Activated T-cell treated with anti-CD3 and anti-CD28 coated beads for 24 hours (primary cell): ENCODE results near the gene ACP1.

ENCODE experiments used
- DNase-seq: peaks from one replicate; pipeline ENCODE4 v3.0.0-alpha.2; 2020; ENCODE audit warnings: low read depth

ACP1 gene

DNA sequence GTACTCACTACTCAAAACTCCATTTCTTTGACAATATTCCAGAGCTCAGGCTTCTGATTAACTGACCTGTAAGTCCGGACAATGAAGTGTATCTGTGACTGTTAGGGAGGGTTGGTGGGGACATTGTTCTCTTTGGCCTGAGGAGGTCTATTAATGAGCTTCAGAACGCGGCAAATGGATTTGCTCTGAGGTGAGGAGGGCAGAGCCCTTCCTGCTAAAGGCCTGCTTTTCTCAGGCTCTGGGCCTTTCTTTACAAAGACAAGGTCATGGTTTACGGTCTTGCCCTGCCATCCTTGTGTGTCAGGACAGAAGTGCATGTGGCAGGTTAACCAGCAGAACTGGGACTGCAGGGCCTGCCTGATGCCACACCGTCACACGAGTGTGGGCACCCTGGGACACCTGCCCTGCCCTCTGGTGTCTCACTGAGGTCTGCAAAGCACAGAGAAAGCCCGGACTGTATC, 15.9 kb downstream of the ACP1 start:
- no peak for DNase-seq

DNA sequence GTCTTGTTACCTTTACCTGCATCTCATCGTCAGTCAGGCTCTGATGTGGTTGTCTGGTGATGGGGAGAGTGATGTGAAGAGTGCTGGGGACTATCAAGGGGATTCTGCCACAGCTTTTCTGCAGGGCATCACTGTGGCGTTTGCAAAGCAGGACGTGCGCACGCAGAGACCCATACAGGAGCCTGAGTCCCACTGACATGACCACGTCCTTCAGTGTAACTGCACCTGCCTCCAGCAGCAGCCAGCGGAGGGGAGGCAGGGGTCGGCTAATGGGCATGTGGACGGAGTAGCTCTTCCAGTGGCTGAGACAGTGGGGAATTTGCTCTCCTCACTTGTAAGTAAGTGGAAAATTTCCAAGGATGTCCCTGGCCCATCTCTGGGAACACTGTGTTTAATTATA, 16.6 kb downstream of the ACP1 start:
- no peak for DNase-seq

DNA sequence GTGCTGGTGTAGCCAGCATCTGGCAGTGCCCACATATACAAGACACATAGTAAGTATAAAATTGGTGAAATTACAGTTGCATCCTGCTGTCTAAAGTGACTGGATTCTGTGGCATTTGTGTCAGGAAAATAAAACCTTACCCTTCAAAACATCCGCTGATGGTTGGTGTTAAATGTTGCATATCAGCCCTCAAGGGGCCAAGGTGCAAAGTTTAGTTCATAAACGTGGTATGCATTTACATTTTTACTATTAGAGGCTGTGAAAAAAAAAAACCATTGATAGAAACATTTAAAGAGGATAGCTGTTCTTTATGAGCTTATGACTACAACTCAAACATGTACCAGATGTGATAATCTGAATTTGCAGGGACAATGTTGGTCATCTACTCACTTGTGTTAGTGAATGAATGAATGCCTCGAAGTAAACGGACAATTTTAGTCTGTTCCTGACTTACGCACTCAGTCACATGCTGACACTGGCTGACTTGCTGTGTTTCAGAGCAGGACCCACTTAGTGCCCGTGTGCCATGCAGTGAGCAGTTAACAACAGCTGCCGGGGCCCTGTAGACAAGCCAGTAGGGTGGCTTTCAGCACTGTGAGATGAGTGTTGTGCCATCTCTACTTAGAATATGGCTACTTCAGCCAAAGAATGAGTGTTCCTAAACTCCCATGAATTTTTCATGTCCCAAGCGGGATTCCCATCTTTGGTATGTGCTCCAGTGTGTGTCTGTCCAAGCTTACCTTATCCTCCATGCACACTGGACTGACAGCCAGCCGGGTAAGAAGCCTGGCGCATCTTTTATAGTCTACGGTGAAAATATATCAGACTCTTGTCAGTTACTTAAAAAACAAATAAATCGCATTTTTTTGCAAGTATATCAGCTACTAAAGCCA, 17.9 kb downstream of the ACP1 start:
- DNase-seq, result no peak

DNA sequence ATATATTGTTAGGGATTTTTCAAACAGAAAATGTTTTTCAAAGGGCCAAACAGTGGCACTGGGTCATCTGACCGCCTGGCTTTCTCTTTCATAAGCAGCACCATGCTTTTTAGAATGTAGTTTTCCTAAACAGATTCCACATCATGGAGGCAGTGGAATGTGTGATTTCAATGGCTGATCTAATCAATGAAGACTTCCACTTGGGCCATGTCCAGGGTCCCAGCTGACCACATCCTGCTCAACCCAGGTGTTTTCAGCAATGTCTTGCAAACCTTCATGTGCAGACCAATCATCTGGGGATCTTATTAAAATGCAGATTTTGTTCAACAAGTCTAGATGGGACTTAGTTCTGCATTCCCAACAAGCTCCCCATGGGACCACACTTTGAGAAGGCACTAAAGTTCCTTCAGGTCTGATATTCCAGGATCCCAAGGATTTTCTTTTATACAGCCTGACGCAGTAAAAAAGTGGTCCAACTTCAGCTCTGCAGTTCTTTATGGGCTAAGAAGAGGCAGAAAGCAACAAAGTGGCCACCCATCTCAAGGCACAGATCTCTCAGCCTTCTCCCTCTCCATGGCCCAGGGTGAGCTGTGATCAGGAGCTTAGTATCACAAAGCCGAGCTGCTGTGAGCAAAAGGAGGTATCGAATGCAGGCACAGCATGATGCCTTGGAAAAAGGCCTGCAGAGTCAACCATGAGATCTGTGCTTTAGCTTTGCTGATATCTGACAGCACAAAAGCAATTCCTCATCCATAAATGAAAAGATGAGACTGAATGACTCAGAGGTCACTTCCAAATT, 19.4 kb downstream of the ACP1 start:
- no peak for DNase-seq

DNA sequence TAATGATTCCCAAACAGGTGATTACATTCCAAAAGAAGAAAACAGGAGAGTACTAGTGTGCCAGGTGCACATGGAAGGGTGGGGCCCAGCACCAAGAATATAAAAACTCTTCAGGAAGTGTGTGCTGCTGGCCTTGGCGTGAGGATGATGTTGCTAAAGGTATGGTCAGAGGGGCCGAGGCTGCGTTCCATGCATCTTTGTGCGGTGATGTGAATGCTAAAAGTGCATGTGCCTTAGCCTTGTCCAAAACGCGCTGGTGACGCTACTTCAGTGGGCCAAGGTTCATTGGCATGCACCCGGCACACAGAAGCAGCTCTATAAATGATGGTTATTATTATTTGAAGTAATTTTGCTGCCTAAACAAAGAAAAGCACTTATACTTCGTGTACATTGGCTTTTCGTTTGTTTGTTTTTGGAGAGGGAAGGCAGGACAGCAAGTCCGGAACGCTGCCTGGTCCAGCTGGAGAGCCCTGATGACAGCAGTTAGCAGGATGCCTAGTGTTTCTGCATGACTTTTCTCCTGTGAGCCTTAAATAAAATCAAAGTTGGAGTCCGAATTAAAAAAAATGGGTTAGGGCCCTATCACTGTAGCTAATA, 20.2 kb downstream of the ACP1 start:
- DNase-seq, result no peak

DNA sequence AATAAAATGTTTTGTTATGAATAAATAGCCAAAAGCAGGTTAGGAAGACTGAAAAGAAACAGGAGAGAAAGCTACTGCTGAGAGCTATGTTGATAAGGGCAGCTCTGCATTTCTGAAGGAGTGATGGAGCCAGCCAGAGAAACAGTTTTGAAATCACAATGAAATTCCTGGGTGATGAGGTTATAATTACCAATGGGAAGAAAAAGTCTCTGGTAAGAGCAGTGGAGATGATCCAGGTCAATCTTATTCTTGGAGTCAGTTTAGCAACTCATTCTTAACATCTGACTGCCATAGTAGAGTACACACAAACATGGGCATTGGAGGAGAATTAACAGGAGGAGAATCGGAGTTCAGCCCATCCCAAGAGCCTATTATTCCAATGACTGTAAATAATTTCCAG, 20.8 kb downstream of the ACP1 start:
- no peak for DNase-seq

DNA sequence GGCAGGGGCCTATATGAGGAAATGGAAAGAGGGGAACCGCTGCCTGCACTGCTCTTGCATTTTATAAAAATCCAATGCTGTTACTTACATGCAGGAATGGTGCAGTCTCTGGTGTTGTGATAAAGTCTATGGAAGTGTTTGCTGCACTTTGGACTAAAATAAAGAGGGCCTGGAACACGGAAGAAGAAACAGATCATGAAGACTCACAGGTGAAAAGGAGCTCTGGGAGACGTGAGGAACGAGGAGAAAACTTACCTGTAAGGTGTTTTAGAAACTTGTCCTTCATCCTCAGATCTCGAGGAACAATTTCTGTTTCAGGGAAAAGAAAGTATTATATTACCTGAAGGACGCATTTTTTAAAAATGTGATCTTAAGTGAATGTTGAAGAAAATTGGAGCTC, 21.3 kb downstream of the ACP1 start:
- DNase-seq, result no peak

DNA sequence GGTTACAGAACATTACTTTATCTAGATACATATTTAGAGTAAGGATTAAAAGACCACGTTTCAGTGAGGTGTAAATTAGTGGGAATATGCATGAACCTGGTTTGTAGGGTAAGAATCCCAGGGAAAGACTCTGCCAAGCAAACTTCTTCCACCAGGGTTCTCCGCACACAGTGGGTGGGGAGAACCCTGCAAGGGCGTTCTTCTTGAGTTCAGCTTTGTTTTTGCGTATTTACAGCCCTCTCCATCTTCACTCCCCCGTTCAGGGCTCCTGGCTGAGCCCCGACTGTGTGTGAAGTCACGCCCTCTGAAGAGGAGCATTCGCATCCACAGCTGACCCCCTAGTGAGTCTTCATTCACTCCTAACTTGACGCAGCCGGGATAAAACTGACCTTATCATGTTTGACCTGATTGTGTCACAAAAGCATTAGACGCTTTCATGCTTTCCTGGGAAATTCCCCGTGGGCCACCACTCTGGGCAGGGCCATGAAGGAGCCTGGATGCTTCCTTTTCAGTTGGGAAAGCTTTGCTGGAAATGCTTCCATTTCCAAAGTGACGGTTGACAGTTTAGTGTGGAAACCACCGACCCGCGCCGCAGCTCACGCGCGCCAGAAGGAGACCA, 22.1 kb downstream of the ACP1 start:
- no peak for DNase-seq

DNA sequence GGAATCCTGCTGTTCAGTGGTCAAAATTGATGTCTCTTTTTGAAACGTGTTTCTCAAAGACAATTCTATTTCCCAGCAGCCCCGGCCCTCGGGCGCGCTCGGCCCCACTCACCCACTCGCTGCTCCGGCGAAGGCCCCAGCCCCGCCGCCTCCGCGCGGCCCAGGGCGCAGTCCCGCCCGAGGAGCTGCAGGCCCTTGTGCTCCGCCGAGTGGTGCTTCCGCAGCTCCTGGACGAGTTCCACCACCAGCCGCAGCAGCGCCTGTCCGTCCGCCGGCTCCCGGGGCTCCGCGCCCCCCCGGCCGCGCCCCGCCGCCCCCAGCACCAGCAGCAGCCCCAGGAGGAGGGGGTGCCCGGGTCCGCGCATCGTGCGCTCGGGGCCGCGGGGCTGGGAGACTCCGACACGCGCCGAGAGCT, 22.7 kb downstream of the ACP1 start:
- DNase-seq, result no peak

DNA sequence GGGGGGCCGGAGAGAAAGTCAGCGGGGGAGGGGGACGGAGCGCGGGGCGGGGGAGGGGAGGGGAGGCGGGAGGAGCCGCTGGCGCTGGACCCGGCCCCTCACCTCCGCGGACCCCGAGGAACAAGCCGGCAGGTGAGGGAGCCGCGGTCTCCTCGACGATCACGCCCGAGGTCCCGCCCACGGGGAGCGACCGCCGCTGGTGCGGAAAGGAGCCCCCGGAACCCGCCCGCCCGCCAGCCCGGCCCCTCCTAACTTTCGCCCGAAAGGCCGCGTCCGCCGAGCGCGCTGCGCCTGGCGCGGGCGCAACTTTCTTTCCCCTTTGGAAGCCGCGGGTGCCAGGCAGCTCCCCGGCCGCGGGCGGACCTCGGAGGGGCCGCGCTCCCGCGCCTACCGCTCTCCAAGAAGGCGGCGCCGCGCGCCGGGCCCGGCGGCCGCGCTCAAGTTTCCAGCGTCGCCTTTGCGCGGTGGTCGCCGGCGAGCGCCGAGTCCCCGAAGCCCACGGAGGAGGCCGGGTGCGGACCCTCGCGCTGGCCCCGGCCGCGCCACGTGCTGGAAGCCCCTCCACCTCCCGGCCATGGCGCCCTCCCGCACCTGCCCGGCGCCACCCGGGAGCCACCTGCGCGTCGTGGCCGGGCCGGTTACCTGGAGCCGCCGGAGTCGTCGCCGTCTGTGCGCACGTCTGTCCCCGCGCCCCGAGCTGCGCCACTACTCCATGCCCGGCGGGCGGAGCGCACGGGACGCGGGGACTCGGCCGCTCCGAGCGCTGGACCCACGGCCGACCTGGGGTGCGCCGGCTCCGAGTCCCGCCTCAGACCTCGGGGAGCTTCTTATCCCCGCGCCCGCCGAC, 23.4 kb downstream of the ACP1 start, which contains the start of gene ALKAL2:
TSS of gene ALKAL2 (minus strand) at position 181 of the 847 bp plus-strand sequence. CDS start 256 bp downstream, outside the sequence.
- DNase-seq, result no peak

DNA sequence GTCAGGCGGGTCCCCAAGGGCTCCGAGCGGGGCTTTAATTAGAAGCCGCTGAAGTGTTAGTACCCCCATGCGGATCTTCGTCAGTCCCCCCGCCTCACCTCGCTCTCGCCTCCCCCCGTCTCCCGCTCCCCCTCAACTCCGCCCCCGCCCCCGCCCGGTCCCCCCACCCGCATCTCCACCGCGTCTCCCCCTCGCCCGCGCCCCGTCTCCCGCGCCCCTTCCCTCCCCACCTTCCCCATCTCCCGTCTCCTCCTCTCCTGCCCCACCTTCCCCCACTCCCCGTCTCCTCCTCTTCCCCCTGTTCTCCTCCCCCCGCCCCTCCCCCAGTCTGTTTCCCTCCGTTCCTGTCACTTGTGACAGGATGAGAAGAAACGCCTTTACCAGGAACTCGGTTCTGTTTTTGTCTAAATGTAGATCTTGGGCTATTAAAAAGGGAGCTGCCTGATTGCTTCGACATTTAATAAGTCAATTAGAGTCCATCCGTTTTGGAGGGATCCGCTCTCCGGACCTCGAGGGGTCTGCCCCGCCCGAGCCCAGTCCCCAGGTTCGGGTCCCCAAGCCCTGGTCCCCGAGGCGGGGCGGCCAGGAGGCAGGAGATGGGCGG, 24.1 kb downstream of the ACP1 start:
- DNase-seq, result no peak

DNA sequence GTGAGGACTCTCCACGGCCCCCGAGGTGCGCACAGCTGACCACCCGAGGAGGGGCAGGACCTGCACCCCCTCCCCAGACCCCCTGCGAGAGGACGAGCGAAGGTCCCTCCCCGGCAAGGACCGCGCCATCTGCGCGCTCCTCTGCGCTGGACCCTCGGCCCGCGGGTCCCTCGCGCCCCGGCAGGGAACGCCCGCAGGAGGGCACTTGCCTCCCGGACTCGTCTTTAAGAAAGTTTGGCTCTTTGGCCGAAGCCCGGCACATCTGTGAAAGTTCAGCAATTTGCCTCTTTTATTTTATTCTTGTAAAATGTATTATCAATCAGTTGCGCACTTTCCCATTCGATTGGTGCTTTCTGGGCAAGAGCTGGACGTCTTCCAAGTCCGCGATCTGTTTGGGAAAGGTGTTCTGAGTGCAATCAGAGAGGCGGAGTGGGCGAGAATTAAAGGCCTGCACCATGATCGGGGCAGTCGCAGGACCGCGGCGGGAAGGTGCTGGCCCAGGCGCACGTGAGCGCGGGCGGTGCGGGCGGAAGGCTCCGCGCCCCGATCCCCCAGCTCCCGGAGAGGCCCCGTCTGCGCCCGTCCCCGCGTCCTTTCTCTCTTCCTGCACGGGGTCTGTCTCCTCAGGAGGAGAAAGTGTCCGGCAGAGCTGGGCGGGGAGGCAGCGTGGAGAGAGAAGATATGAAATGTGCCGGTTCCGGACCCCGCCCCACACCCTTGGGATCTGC, 24.8 kb downstream of the ACP1 start:
- DNase-seq, result no peak

DNA sequence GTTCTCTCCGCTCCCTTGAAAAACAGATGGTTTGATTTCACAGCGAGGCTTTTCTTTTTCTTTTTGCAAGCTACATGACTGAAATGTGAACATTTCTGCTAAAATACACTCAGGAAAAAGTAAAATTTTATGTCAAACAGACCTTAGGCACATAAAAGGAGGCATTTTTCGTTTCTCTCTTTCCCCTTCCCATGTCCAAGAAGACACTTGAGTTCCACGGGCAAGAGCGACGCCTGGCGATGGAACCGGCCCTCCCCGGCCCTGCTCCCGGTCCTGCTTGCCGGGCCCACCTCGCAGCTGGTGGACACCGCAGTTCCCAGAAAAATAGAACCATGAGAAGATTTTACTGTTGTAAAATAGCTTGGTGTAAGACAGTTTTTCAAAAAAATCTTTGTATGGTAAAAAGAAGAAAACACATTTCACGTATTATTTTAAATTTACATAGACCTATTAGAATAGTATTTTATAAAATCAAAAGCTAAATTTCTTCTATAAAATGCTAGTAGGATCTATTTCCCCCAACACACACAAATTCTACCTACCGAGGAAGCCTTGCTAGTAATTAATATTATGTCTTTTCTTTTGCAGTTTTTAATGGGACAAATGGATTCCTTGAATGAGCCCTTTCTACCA, 25.5 kb downstream of the ACP1 start:
- DNase-seq, result no peak

DNA sequence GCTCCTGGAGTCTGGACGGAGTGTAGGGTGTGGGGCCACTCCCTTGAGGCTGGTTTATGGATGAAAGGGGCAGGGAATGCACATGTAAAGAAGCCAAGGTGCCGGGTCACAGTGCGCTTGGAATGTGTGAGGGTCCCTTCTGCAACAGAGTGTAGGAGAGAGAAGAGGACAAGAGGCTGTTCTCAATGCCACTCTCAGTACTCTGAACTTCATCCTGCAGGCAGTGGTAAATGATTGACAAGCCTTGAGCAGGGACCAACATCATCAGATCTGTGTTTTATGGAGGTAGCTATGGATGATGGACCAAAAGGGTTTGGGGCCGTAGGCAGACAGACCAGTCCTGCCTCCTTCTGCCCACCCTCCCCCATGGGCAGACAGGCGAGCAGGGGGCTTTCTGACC, 30.3 kb downstream of the ACP1 start:
- DNase-seq, result no peak

DNA sequence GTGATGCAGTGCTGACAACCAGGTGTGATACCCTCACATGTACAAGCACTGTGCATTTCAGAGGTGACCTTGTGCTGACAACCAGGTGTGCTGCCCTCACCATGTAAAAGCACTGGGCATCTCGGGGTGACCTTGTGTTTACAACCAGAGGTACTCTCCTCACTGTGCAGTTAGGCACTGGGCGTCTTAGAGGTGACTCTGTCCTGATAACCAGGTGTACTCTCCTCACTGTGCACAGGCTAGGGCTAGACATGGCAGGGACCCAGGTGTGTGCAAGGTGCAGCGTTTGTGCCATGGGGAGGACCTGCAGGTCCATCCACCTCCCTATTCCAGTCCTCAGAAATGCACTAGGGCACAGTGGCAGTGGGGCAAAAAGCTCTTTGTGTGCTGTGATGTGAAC, 31.6 kb downstream of the ACP1 start:
- no peak for DNase-seq

DNA sequence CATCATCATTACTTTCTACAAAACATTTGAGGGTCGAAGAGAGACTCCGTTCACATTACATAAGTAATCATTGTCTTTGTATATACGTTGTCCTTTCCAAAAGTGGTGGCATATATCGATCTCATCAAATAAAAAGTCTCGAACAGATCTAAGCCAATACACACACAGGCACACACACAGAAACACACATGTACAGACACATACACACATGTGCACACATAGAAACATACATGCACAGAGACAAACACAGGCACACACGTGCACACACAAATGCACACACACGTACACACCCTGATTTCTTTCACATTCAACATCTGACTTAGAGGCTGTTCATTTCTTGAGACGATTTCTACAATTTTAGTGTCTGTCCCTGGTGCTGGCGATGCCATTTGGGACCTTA, 40.6 kb downstream of the ACP1 start:
- no peak for DNase-seq

DNA sequence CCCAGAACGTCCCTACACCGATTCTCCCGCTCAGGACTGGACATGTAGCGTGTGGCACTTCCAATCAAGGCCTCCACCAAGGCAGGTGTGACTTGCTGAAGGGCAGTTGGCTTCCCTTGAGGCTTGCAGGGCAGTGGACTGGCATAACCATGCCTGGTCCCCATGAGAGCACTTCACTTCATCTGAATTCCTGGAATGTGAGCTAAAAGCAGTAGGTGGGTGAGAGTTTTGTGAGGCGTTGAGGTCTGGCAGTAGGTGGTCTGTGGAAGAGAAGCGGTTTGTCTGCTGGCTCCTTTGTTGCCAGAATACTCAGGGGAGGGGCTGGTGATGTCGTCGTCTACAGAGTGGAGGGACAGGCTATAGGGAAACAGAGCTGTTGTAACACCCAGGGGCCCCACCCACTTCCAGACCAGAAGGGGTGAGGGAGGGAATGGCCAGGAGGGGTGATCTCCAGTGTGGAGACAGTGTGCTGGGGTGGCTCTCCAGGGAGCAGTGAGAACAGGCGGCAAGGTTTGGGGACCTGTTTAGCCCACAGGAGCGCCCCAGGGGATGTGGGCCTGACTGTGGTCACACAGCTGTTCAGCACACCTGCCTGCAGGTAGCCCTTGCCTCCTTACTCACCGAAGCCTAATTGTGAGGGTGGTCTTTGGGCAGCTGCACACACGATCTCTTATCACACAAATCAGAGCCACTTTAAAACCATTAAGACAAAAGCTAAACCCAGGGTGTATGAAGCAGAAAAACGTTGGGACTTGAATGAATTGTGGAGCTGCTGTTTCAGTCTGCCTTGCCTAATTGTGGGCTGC, 44.6 kb downstream of the ACP1 start:
- no peak for DNase-seq

DNA sequence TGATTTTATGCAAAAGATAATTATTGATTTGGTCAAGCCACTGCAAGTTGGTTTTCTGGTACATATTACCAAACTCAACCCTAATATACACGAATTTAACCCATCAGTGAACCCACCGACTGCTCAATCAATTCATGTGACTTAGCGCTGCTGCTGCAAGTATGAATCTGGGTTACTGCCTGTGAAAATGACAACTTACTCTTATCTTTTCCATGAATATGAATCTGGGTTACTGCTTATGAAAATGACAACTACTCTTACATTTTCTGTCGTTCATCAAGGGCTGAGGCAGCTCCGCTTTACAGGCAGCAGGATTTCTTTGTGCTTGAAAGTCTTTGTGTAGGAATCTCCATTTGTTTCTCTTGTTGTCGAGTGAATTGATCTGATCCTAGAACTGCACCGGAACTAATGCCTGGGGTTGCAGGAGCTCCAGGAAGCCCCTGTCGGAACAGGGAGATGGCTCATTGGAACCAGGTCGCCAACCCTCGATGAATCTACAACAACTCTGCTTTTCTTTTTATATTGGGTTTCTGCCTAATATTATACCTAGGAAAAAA, 45.3 kb downstream of the ACP1 start:
- no peak for DNase-seq

DNA sequence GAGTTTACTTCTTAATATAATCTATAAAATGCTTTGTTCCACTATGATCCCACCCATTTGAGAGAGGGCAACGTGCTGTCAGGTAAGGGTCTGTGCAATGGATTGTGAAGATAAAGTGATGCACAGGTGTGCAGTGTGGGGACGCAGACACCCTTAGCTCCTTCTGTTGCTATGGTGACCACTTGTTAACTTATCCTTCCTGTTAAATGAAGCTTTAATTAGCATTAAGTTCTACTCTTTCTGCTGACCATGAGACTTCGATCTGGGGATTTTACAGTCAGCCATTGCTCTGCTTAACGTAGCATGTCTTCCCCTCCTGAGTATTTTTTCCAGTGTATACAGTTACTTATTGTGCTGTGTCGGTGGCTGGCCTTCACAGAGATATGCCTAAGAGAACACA, 46.2 kb downstream of the ACP1 start:
- no peak for DNase-seq
